ENCODE results near the gene NANOS3.

DNA sequence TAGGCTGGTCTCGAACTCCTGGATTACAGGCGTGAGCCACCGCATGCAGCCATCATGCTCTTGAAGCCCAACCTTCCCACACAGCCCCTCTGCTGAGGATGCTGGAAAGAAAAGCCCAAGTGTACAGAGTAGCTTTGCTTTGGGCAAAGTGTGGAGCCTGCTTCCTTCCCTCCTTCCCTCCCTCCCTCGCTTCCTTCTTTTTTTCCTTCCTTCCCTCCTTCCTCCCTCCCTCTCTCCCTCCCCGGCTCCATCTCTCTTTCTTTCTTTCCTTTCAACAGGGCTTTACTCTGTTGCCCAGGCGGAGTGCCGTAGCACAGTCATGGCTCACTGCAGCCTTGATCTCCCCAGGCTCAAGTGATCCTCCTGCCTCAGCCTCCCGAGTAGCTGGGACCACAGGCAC is 31.7 kb downstream of the NANOS3 start:
- TF ChIP-seq MAX (IDR thresholded peaks at IDR 0.05), result no peak
- TF ChIP-seq GABPA (IDR thresholded peaks at IDR 0.05 in 1 of 2, conservative IDR thresholded peaks at IDR 0.05 in 1 of 2), result no peak
- TF ChIP-seq CTCF (IDR thresholded peaks at IDR 0.05; ENCODE audit: low read depth, low read length, missing input control), result no peak
- TF ChIP-seq, protein P1, sequence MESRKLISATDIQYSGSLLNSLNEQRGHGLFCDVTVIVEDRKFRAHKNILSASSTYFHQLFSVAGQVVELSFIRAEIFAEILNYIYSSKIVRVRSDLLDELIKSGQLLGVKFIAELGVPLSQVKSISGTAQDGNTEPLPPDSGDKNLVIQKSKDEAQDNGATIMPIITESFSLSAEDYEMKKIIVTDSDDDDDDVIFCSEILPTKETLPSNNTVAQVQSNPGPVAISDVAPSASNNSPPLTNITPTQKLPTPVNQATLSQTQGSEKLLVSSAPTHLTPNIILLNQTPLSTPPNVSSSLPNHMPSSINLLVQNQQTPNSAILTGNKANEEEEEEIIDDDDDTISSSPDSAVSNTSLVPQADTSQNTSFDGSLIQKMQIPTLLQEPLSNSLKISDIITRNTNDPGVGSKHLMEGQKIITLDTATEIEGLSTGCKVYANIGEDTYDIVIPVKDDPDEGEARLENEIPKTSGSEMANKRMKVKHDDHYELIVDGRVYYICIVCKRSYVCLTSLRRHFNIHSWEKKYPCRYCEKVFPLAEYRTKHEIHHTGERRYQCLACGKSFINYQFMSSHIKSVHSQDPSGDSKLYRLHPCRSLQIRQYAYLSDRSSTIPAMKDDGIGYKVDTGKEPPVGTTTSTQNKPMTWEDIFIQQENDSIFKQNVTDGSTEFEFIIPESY (IDR thresholded peaks at IDR 0.05), result no peak
- TF ChIP-seq RXRA (IDR thresholded peaks at IDR 0.05), result no peak
- no peak for TF ChIP-seq REST (IDR thresholded peaks at IDR 0.05)
- no peak for TF ChIP-seq RAD21 (IDR thresholded peaks at IDR 0.05)
- TF ChIP-seq JUND (IDR thresholded peaks at IDR 0.05), result no peak
- TF ChIP-seq YY1 (IDR thresholded peaks at IDR 0.05), result no peak
- TF ChIP-seq, protein P2, sequence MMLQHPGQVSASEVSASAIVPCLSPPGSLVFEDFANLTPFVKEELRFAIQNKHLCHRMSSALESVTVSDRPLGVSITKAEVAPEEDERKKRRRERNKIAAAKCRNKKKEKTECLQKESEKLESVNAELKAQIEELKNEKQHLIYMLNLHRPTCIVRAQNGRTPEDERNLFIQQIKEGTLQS (IDR thresholded peaks at IDR 0.05), result no peak
- TF ChIP-seq EGR1 (IDR thresholded peaks at IDR 0.05; ENCODE audit: low read depth in 2 of 2), result no peak
- no peak for TF ChIP-seq TAF1 (conservative IDR thresholded peaks at IDR 0.05)
- TF ChIP-seq FOXA1 (IDR thresholded peaks at IDR 0.05), result no peak
- TF ChIP-seq SP1 (IDR thresholded peaks at IDR 0.05), result no peak

Data from liver (tissue), 3 donors.